Activated effector memory CD4-positive, alpha-beta T cell treated with Interleukin-2 at 50 U/mL for 16 hours (primary cell): Measurements from ENCODE around the gene CYRIA.

Experiments used
- DNase-seq: peaks from one replicate; pipeline ENCODE4 v3.0.0-alpha.2; 2020

CYRIA gene

DNA sequence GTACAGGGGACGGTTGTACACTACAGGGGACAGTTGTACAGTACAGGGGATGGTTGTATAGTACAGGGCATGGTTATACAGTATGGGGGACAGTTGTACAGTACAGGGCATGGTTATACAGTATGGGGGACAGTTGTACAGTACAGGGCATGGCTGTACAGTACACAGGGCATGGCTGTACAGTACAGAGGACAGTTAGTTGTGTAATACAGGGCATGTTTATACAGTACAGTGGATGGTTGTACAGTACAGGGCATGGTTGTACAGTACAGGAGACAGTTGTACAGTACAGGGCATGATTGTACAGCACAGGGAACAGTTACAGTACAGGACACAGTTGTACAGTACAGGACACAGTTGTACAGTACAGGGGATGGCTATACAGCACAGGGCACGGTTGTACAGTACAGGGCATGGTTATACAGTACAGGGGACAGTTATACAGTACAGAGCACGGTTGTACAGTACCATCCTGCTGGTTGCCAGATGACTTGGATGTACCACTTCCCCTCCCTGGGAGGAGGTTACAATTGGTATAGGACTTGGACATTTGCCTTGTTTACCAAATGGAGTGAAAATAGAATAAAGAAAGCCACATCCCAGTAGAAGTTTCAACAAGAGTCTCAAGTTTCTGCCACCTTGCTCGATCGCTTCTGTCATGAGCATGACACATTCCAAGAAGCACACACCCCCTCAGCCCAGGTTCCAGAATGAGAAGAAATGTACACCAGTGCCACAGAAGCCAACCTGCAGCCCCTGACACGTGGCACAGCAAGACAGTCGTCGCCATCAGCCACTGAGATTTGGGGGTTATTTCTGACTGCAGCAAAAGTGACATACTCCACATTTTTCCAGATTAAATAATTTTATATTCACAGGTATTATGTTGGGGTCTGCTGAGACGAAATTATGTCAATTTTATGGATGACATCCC, 16.0 kb downstream of the CYRIA start:
- no peak for DNase-seq

DNA sequence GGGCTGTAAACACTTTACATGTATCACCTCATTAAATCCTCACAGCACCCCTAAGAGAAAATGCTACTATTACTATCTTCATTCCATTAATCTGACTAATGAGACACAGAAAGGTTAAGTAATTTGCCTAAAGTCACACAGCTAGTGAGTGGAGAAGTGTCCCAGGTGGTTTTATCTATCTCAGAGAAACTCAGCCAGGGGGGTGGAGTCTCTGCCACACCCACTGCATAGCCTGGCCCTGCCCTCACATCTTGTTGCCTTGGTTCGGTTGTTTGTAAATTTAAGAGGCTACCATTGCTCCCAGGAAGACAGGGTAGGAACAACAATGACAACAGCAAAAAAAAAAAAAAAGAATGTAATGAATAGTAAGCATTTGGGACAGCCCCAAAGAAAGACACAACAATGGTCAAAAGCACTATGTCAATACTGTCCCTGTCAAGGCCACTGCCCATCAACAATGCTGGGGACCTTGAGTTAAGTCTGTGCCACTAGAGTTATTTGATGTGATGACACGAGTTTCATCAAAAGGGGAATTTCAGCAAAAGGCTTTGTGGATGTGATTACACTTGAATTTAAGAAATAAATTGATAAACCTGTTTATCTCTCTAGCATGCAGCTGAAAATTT, 17.5 kb downstream of the CYRIA start:
- DNase-seq = no peak

DNA sequence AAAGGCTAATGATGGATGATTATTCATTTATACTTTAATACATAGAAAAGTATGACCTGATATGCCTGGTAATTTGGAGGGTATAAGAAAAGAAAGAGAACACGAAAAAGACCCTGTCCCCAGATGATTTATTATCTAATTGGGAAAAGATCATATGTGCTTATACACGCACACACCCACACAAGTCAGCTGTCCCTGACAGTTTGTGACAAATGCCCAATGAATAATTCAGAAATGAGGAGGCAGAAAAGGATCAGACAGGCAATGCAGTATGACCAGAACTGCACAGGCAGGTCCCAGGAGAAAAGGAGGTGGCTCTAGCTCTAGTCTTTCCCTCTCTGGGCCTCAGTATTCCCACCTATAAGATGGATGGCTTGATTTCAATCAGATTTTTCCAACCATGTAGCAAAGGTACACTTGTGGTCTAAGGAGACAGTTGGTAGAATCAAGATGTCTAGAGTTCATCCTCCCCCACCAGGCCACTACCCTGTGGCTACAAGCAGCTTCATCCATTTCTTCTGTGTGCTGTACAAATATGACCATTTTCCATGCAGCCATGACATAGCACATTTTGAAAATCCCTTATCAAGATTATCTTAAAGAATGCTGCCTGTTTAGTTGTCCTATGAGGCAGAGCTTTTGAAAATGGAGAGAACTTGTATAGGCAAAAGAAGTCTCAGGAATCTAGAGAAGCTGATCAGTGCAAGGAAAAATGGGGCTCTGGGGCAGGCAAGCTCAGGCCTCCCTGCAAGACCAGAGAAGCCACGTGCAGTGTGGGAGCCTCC, 19.7 kb downstream of the CYRIA start:
- no peak for DNase-seq

DNA sequence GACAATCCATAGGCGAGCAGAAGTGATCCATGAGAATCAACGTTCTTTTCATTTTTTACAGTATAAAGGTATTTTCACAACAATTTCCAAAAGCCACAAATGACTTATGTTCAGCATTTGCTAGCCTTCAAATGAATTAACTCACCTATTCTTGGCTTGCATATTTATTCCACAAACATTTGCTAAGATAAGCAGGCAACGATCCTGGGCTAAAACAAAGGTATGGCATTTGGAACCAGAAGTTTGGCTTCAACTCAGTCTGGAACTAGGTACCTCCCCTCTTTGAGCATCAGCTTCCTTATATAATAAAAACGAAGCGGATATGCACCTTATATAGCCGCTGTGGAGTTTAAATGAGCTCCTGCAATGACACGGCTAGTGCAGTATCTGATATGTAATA, 20.5 kb downstream of the CYRIA start:
- no peak for DNase-seq

DNA sequence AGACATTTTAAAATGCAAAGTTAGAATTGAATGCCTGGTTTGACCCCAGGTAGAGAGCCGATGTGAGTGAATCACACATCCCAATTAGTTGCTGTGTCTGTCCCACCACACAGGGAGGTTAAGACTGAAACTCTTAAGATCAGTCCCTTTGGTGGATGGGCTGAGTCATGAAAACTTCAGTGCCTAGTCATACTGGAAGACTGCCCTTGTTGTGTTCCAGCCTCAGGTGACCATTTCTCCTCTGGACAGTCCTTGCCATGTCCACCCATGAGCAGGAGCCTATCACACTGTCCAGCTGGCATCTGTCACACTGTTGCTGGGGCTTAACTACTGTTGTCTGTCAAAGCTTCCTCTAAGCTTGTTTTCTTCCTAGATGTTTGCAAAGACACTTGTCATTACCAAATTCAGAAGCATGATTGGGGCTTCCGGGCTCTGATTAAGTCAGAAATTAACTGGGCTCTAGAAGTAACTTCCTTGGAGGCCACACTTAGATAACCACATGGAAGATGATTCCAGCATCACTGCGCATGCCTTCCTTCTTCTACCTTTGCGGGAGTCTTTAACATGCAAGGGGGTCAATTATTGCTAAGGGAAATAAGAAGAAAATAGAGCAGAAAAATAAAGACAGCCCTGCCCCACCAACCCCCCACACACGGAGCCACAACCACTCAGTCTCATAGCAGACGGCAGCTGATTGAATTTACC, 21.3 kb downstream of the CYRIA start:
- no peak for DNase-seq

DNA sequence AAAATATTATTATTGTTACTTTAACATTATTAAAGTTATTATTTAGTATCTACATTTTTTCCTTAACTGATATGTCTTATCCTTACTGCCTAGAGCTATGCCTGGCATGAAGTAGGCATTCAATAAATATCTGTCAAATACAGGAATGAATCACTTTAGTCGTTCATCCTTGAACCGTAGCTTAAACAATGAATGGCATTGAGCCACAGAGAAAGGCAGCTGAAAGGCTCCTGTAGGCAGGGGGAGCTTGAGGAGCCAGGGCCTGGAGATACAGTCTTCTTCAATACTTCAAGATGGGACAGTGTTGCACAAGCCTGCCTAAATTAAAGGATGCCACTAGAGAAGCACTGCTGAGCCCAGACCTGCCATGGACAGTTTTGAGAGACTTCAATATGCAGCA, 22.5 kb downstream of the CYRIA start:
- no peak for DNase-seq

DNA sequence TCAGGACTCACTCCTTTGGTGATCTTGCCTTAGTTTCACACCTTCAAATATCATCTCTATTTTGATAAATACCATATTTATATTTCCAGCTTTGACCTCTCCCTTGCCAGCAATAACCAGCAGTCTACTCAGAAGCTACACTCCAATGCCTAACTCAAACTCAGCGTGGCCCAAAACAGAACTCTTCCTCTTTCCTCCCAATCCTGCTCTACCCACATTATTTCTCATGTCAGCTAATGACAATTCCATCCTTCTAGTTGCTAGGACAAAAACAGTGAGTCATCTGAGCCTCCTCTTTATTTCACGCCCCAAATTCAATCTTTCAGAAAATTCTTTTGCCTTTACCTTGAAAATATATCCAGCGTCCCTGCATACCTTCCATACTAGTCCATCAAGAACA, 23.5 kb downstream of the CYRIA start:
- no peak for DNase-seq

DNA sequence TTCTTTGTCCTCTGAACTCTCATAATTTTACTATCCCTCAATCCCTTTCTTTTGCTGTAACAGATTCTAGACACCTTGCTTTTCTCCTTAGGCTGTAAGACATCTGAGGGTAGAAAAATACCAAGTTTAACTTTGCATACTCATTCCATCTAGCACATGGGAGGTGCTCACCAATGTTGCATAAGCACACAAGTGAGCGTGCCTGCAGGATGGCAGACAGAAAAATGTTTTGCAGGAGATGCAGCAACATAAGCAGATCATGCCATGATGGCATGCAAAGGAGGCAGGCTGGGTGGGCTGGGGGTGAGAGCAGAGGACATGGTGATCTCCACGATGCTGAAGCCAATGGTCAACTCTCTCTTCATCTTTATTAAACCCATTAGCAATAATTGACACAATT, 24.1 kb downstream of the CYRIA start:
- no peak for DNase-seq

DNA sequence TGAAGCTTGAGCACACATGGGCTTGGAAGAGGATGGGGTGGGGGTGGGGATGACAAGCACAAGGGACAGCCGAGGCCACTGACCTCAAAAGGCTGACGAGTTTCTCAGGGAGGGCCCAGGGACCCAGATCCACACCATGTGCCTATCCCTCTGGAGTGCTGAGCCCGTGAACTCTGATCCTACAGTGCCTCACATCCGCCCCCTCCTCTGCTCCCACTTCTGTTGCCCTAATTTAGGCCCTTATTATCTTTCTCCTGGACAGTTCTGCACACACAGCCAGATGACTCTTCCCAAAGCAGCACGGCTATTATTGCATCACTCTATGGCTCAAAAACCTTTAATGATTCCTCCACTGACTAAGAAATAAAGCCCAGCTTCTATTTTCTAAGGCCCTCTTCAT, 24.8 kb downstream of the CYRIA start:
- no peak for DNase-seq

DNA sequence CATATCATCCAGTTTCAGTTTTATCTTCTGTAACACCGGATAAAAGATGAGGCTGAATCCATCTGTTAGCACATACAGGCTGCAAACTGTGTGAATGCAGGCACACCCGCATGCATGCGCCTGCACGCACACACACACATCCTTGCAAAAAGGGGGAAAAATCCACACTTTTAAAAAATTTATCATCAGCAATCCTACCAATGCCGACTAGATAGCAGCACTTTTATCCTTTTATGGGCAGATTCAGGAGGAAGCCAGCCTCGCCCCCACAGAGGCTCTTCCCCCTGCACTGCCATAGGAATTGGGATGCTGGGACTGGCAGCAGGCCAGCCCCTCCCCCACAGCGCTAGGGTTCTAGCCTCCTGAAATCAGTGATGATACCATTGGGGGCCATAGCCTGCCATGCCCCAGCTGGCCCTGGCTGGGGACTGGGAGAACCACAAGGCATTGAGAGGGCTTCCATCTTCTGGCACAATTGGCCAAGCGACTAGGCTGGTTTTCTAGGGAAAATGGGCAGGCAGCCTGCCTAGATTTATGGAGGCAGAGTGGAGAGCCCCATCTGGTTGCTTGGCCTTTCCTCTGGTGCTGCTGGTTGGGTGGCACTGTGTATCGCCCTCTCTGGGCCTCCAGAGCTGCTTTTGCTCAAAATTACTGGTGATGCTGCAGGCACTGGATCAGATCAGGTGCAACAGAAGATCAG, 25.5 kb downstream of the CYRIA start:
- DNase-seq = no peak

DNA sequence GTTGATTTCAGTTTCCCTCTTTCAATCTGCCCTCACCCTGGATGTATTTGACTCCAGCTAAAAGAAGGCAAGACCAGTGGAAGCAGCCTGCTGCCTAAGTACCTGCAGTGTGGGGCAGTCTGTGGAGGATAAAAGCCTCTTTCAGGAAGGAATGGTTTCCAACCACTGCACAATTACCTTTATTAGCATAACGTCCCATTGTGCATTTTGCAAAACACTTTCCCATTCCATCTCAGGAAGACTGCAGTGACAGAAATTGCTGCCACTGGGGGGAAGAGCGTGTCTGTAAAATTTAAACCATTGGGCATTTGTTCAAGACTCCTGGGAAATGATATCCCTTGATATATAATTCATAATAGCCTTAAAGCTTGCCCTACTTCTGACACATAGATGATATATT, 26.2 kb downstream of the CYRIA start:
- DNase-seq = no peak

DNA sequence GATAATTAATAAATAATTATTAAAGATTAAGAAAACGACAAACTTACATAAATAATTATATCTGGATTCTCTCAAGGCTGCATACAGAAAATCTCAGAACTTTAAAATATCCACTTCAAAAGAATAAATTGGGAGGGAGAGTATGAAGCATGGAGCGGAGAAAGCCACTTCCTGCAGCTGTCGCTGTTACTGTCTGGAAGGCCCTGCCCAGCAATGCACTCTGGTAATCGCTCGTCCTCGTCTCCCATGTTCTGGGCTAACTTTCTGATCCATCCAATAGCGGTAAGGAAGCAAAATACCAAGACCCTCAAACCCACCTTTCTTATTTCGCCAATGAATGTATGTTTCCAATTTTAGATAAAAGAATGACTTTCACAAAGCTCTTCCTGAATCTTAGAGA, 26.7 kb downstream of the CYRIA start:
- no peak for DNase-seq

DNA sequence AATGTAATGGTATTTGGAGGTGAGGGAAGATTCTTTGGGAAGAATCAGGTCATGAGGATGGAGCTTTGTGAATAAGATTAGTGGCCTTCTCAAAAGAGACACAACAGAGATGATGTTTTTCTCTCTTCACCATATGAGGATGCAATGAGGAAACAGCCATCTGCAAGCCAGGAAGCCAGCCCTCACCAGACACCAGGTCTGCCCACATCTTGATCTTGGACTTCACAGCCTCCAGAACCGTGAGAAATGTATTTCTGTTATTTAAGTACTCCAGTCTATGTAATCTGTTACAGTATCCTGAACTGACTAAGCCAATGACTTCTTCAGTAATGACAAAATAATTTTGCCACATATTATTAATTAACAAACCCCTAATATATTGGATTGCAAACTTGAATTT, 28.3 kb downstream of the CYRIA start:
- no peak for DNase-seq

DNA sequence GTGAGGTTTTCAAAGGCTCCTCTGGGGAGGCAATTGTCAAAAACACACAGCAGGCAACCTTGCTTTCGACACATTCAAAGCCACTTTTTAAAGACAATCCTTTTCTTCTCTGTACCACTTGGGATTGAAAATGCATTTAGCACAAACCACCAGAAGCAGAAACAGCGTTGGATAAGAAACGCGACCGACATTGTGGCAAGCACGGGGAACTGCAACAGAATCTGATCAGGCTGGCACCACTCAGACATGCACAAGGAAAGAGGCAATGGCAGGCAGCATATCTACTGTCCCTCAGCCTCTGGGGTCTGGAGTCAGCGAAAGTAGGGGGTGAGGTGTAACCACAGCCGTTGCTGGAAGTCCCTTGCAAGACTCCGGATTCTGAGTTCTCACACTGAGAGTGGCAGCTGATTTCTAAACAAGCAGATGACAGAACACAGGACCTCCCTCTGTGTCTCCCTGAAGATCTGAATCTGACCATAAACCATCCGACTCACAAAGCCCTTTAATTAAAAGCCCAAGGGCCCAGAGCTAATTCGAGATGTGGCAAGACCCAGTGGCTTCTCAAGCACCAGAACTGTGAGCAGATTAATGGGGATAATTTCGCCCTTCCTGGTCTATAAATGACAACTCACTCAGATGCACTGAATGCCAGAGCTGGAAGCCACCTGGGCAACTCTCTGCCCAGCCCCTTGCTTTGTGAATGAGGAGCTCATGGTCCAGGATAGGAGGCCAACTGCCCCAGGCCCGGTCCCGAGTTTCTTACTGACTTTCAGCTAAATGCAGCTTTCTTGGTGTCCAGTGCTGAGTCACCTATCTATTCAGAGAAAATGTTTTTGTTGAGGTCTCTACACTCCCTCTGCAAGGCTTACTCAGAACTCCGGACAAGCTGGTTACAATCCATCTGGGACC, 29.6 kb downstream of the CYRIA start:
- no peak for DNase-seq

DNA sequence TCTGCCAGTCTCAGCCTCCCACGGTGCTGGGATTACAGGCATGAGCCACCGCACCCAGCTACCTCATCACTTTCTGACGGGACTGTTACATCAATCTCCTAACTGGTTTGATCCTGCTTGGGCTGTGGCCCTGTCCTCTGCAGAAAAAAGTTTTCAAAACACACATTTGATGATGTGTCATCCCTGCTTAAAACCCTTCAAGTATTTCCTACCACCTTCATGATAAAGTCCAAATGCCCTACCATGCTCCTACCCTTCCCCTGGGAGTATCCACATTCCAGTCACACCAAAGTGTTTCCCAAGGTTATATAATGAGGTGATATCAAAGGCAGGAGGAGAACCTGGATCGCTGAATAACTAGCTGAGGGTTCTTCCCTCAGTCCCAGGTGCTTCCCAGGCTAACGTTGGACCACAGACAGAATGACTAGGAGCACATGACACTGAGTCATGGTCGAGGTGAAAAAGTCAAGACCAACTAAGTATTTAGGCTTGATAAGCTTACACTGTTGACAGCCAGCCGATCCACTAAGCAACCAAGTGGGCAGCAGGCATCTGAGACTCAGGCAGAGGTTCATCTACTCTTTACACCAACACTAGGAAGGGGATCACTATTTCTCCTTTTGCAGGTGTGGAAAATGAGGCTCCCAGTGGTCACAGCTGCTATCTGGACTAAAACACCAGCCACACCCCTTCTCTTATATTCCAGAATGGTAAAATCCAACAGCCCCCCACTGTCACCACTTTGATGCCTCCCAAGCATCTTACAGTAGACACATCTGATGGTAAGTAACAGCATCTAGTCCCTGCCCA, 31.8 kb downstream of the CYRIA start:
- no peak for DNase-seq

DNA sequence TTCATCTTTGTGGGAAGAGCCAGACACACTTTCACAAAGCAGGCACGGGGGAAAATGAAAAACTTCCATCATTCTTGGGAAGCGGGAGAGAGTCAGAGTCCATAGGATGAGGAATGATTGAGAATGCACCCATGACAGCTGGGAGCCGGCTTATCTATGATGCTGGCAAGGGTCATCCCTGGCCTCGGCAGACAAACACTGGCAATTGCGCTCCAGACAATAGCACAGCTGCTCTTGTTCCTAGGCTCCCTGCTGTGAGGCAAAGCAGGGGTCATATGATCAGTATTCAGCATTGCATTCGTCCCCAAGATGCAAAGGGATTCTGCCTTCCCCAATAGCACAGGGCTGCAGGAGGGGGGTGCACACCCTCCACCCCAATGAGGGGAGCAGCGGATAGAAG, 33.0 kb downstream of the CYRIA start:
- DNase-seq = no peak

DNA sequence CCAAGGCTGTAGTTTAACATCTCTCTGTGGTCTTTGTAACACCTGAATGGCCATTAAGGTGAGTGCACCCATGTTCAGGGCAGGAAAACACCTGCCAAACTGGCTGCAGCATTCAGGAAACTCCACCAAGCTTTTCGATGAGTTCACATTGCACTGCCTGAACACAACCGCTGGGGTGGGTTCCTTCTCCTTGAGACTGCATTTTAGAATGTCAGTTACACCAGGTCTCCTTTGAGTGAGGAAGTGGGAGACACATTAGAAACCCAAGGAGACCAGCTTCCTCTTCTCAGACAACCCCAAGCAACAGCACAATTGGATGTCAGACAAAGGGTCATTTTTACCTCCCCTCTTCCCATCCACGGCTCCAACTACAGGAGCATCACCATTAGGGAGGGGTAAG, 35.2 kb downstream of the CYRIA start:
- no peak for DNase-seq

DNA sequence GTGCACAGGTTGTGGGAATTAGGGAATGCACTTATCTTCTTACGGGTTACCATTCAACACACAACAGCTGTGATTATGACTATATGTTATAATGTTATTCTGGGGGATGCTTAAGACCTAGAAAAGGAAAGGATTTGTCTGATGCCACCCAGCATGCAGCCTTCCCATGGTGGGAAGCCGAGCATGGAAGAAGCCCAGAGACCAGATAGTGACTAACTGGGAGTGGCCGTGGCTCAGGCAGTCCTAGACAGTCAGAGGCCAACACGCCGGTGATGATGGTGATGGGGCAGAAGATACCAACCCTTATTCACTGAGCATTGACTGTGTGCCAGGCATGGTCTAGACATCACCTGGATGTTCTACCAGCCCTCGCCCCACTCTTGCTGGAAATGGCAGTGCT, 35.9 kb downstream of the CYRIA start:
- DNase-seq = no peak

DNA sequence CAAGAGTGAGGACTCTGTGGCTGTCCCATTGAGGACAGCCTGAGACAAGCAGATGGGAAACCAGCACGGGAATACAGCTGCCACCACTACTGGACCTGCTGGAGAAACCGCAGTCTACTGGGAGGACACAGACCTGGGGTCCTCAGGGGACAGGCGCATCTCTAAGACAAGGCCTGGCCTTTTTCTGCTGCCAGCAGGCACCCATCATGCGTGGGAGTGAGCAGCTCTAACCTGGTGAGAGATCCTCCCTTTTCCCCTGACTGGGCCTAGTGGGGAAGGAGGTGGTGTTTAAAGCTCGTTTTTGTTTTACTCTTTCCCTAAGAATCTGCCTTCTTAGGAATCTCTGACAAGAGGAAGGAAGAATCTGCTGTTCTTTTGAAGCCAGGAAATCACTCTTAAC, 36.6 kb downstream of the CYRIA start:
- no peak for DNase-seq

DNA sequence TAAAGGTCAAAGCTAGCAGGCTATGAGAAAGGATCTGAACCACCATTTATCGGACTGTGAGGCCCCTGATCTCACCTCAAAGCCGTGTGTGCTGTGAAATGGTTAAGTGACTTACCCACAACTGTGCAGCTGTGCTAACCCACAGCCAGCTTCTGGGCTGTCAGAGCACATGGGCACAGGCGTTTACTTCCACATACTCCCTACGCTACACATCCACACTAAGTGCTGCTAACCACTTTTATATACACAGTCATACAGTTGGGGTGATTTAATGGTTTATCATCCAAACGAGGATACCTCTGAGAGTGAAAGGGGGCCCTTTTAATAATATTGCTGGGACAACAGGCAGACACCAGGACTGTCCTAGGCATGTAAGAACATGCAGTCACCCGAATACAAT, 37.3 kb downstream of the CYRIA start:
- no peak for DNase-seq
